Calu3 (cell line): ENCODE measurements around the gene SLC35F2. TPM values are rescaled to one million over a fixed set of nuclear protein-coding genes. Genes with fewer than 3 reads are reported as not detected.

ENCODE experiments used
- BruUV-seq: library from RNA; stranded (reverse); fragments of 400-500 nt; replicated peaks from 2 replicates; lab custom pipeline; 2021; lab: Mats Ljungman, UMichigan
- CTCF ChIA-PET: fragments of 300-600 bp; sonication (Branson Sonifier 250); formaldehyde crosslinking; loops from one replicate; lab custom pipeline; 2022; ENCODE audit warnings: antibody characterized with exemption; lab: Charles Lee
- DNase-seq: peaks from one replicate; pipeline ENCODE4 v3.0.0; 2022
- H3K27ac Mint-ChIP-seq: one replicate; pipeline ENCODE4 v1.8.0; 2022; ENCODE audit warnings: mixed read lengths; ENCODE audit not compliant: unreplicated experiment
- H3K27me3 Mint-ChIP-seq: one replicate; pipeline ENCODE4 v1.8.0; 2022; ENCODE audit warnings: mixed read lengths; ENCODE audit not compliant: unreplicated experiment
- H3K36me3 Mint-ChIP-seq: one replicate; pipeline ENCODE4 v1.8.0; 2022; ENCODE audit warnings: mild to moderate bottlenecking, moderate library complexity, mixed read lengths; ENCODE audit not compliant: insufficient read depth, unreplicated experiment
- H3K4me1 Mint-ChIP-seq: one replicate; pipeline ENCODE4 v1.8.0; 2022; ENCODE audit warnings: mild to moderate bottlenecking, low read depth, mixed read lengths; ENCODE audit not compliant: unreplicated experiment
- H3K4me3 Mint-ChIP-seq: one replicate; pipeline ENCODE4 v1.8.0; 2022; ENCODE audit warnings: mild to moderate bottlenecking, low read depth, moderate library complexity, mixed read lengths; ENCODE audit not compliant: unreplicated experiment
- H3K9me3 Mint-ChIP-seq: one replicate; pipeline ENCODE4 v1.8.0; 2022; ENCODE audit warnings: low read depth, mixed read lengths; ENCODE audit not compliant: unreplicated experiment
- CTCF ChIP-seq: fragments of 200-600 bp; IDR thresholded peaks from one replicate; pipeline ENCODE4 v1.8.0; 2022; ENCODE audit warnings: antibody characterized with exemption; ENCODE audit not compliant: unreplicated experiment
- intact Hi-C: fragments of 100-400 bp; cut with micrococcal nuclease; formaldehyde crosslinking; loops from one replicate; pipeline ENCODE4 v1.10.0; 2022; ENCODE audit not compliant: unreplicated experiment
- total RNA-seq: library from RNA; stranded (reverse); gene quantifications from 2 replicates; pipeline ENCODE4 v1.2.3, GENCODE V29; 2022

The SLC35F2 gene
- total RNA-seq, 1 experiment from 2014 or later = 34.5 TPM

GRCh38 chr11:107752949-107753822 is 105.4 kb downstream of the SLC35F2 start:
- intact Hi-C loops = no loop called here
- Mint-ChIP-seq H3K4me3 (no peak overlapping the region), H3K36me3 (no peaks in the 10 kb centered on the region), H3K9me3 (no peaks in the 10 kb centered on the region), H3K27me3 (no peaks in the 10 kb centered on the region), H3K27ac (no peak overlapping the region), H3K4me1 (peaks cover 3% of the 10 kb centered on the region)
- no TSS peak for BruUV-seq
- DNase-seq = no peak
- no peak for TF ChIP-seq CTCF
- CTCF ChIA-PET = no interaction called here

- intact Hi-C loops = no loop called here
- no TSS peak for BruUV-seq
- Mint-ChIP-seq H3K9me3 (no peaks in the 10 kb centered on the region), H3K4me3 (no peak overlapping the region), H3K27ac (no peak overlapping the region), H3K36me3 (no peaks in the 10 kb centered on the region), H3K27me3 (no peaks in the 10 kb centered on the region), H3K4me1 (no peaks in the 10 kb centered on the region)
- TF ChIP-seq CTCF = no peak
- CTCF ChIA-PET = no interaction called here
- DNase-seq = no peak
Observed at GRCh38 chr11:107752508-107752907, 106.1 kb downstream of the SLC35F2 start.

GRCh38 chr11:107751082-107751481 is 107.5 kb downstream of the SLC35F2 start:
- BruUV-seq = no TSS peak
- Mint-ChIP-seq H3K36me3 (no peaks in the 10 kb centered on the region), H3K4me1 (no peaks in the 10 kb centered on the region), H3K9me3 (no peaks in the 10 kb centered on the region), H3K4me3 (no peak overlapping the region), H3K27ac (no peak overlapping the region), H3K27me3 (no peaks in the 10 kb centered on the region)
- intact Hi-C loops = no loop called here
- no peak for DNase-seq
- CTCF ChIA-PET = no interaction called here
- TF ChIP-seq CTCF = no peak

- no peak overlapping the region for H3K4me3 Mint-ChIP-seq
- no peak overlapping the region for H3K27ac Mint-ChIP-seq
- H3K9me3 Mint-ChIP-seq = no peaks in the 10 kb centered on the region
- CTCF ChIA-PET = no interaction called here
- no peaks in the 10 kb centered on the region for H3K4me1 Mint-ChIP-seq
- no peaks in the 10 kb centered on the region for H3K36me3 Mint-ChIP-seq
- H3K27me3 Mint-ChIP-seq = no peaks in the 10 kb centered on the region
- intact Hi-C loops = no loop called here
- TF ChIP-seq CTCF = no peak
- BruUV-seq = no TSS peak
- DNase-seq = no peak
Observed at GRCh38 chr11:107750313-107750712, 108.3 kb downstream of the SLC35F2 start.
